ENCODE data around the gene CBFA2T3.

The CBFA2T3 gene

GRCh38 chr16:88974080-88974915, 2.7 kb downstream of the CBFA2T3 start:
- DNase-seq: no peak

GRCh38 chr16:88973415-88974050, 3.5 kb downstream of the CBFA2T3 start:
- DNase-seq: no peak

- no peak for DNase-seq
Observed at GRCh38 chr16:88973007-88973410, 4.0 kb downstream of the CBFA2T3 start.

- no peak for DNase-seq
Observed at GRCh38 chr16:88972349-88972748, 4.7 kb downstream of the CBFA2T3 start.

- no peak for DNase-seq
Observed at GRCh38 chr16:88971371-88972097, 5.5 kb downstream of the CBFA2T3 start.

GRCh38 chr16:88970539-88971065, 6.4 kb downstream of the CBFA2T3 start:
- no peak for DNase-seq

GRCh38 chr16:88970050-88970449, 7.0 kb downstream of the CBFA2T3 start:
- DNase-seq: no peak

GRCh38 chr16:88969361-88969831, 7.6 kb downstream of the CBFA2T3 start:
- no peak for DNase-seq

- DNase-seq: no peak
Observed at GRCh38 chr16:88968589-88969280, 8.3 kb downstream of the CBFA2T3 start.

- no peak for DNase-seq
Observed at GRCh38 chr16:88967830-88968588, 9.0 kb downstream of the CBFA2T3 start.

- DNase-seq: no peak
Observed at GRCh38 chr16:88966986-88967829, 9.8 kb downstream of the CBFA2T3 start.

- DNase-seq: no peak
Observed at GRCh38 chr16:88965826-88966480, 11.1 kb downstream of the CBFA2T3 start.

- no peak for DNase-seq
Observed at GRCh38 chr16:88965411-88965810, 11.6 kb downstream of the CBFA2T3 start.

- DNase-seq: no peak
Observed at GRCh38 chr16:88964636-88965035, 12.4 kb downstream of the CBFA2T3 start.

GRCh38 chr16:88963583-88963982, 13.4 kb downstream of the CBFA2T3 start:
- no peak for DNase-seq

- DNase-seq: no peak
Observed at GRCh38 chr16:88962478-88963152, 14.4 kb downstream of the CBFA2T3 start.

GRCh38 chr16:88961011-88961410, 16.0 kb downstream of the CBFA2T3 start:
- no peak for DNase-seq

GRCh38 chr16:88960516-88960915, 16.5 kb downstream of the CBFA2T3 start:
- DNase-seq: no peak

GRCh38 chr16:88959022-88959421, 18.0 kb downstream of the CBFA2T3 start:
- DNase-seq: no peak

All from NCI-H774 (cell line).